WTC11 (cell line): ENCODE data around the gene CLCC1. TPM values are rescaled to one million over a fixed set of nuclear protein-coding genes. Genes with fewer than 3 reads are reported as not detected.

Experiments
- ATAC-seq: fragments of 200-7000 bp; cut with Tn5 transposase; 2 replicates; pipeline ENCODE4 v1.10.0; 2021; ENCODE audit warnings: mild to moderate bottlenecking, moderate library complexity
- CTCF ChIA-PET: fragments of 300-600 bp; sonication (Branson Sonifier 250); formaldehyde crosslinking; loops from one replicate; lab custom pipeline; 2021; ENCODE audit warnings: antibody characterized with exemption; lab: Charles Lee
- POLR2A ChIA-PET: fragments of 350-600 bp; sonication (Branson Sonifier 250); formaldehyde crosslinking; loops from one replicate; lab custom pipeline; 2021; ENCODE audit warnings: antibody characterized with exemption; lab: Charles Lee
- DNase-seq: peaks from one replicate; pipeline ENCODE4 v3.0.0; 2021; ENCODE audit warnings: low spot score
- H3K27ac Mint-ChIP-seq: 2 replicates; pipeline ENCODE4 v1.8.0; 2021; ENCODE audit warnings: mixed read lengths
- H3K27me3 Mint-ChIP-seq: 2 replicates; pipeline ENCODE4 v1.8.0; 2021; ENCODE audit warnings: low read depth, mild to moderate bottlenecking, moderate library complexity, mixed read lengths
- H3K36me3 Mint-ChIP-seq: 2 replicates; pipeline ENCODE4 v1.8.0; 2021; ENCODE audit warnings: mixed read lengths
- H3K4me1 Mint-ChIP-seq: 2 replicates; pipeline ENCODE4 v1.8.0; 2022; ENCODE audit warnings: mixed read lengths
- H3K4me3 Mint-ChIP-seq: 2 replicates; pipeline ENCODE4 v1.8.0; 2021; ENCODE audit warnings: mild to moderate bottlenecking, moderate library complexity, mixed read lengths
- H3K9me3 Mint-ChIP-seq: 2 replicates; pipeline ENCODE4 v1.8.0; 2021; ENCODE audit warnings: mixed read lengths
- ETV6 ChIP-seq: sonication (generic); formaldehyde crosslinking; IDR thresholded peaks from 2 replicates; pipeline ENCODE4 v1.8.1; 2022; ENCODE audit warnings: mild to moderate bottlenecking, missing genetic modification reagents
- FOXK1 ChIP-seq: sonication (generic); formaldehyde crosslinking; IDR thresholded peaks from 2 replicates; pipeline ENCODE4 v1.8.0; 2022; ENCODE audit warnings: mild to moderate bottlenecking, moderate library complexity, missing genetic modification reagents
- NR3C1 ChIP-seq: sonication (generic); formaldehyde crosslinking; conservative IDR thresholded peaks from 2 replicates; pipeline ENCODE4 v1.8.1; 2023; ENCODE audit warnings: low read depth, mild to moderate bottlenecking, missing genetic modification reagents
- SMAD3 ChIP-seq: sonication (generic); formaldehyde crosslinking; IDR thresholded peaks from 2 replicates; pipeline ENCODE4 v1.8.0; 2022; ENCODE audit warnings: missing genetic modification reagents, mild to moderate bottlenecking, borderline replicate concordance
- ZNF317 ChIP-seq: sonication (generic); formaldehyde crosslinking; IDR thresholded peaks from 2 replicates; pipeline ENCODE4 v1.8.1; 2023; ENCODE audit warnings: low read depth, mild to moderate bottlenecking, moderate library complexity, missing genetic modification reagents, borderline replicate concordance
- total RNA-seq: library from RNA; stranded (reverse); gene quantifications from 3 replicates; pipeline ENCODE4 v1.2.3, GENCODE V29; 2021
- TF ChIP-seq, protein P1 (sequence below): sonication (generic); formaldehyde crosslinking; conservative IDR thresholded peaks from 2 replicates; pipeline ENCODE4 v1.8.1; 2022; ENCODE audit warnings: mild to moderate bottlenecking, missing genetic modification reagents
- TF ChIP-seq, protein P2 (sequence below): sonication (generic); formaldehyde crosslinking; IDR thresholded peaks from 2 replicates; pipeline ENCODE4 v1.8.1; 2023; ENCODE audit warnings: mild to moderate bottlenecking, missing genetic modification reagents, moderate library complexity
- TF ChIP-seq, protein P3 (sequence below): sonication (generic); formaldehyde crosslinking; IDR thresholded peaks from 2 replicates; pipeline ENCODE4 v1.8.1; 2023; ENCODE audit warnings: mild to moderate bottlenecking, missing genetic modification reagents, borderline replicate concordance
- TF ChIP-seq, protein P4 (sequence below): fragments of 250-450 bp; sonication (Bioruptor Pico); IDR thresholded peaks from 2 replicates; pipeline ENCODE4 v1.9.0; 2021; ENCODE audit warnings: mild to moderate bottlenecking
- TF ChIP-seq, protein P5 (sequence below): fragments of 250-450 bp; sonication (Bioruptor Pico); conservative IDR thresholded peaks from 2 replicates; pipeline ENCODE4 v1.9.0; 2021; ENCODE audit warnings: mild to moderate bottlenecking
- TF ChIP-seq, protein P6 (sequence below): sonication (generic); formaldehyde crosslinking; IDR thresholded peaks from 2 replicates; pipeline ENCODE4 v1.8.0; 2022; ENCODE audit warnings: mild to moderate bottlenecking, missing genetic modification reagents
- TF ChIP-seq, protein P7 (sequence below): sonication (generic); formaldehyde crosslinking; IDR thresholded peaks from 2 replicates; pipeline ENCODE4 v1.8.1; 2022; ENCODE audit warnings: low read depth, mild to moderate bottlenecking, moderate library complexity, missing genetic modification reagents, borderline replicate concordance
- TF ChIP-seq, protein P8 (sequence below): fragments of 250-450 bp; sonication (Bioruptor Pico); IDR thresholded peaks from 2 replicates; pipeline ENCODE4 v2.1.2; 2022; ENCODE audit warnings: mild to moderate bottlenecking, moderate library complexity
- TF ChIP-seq, protein P9 (sequence below): sonication (generic); formaldehyde crosslinking; IDR thresholded peaks from 2 replicates; pipeline ENCODE4 v1.8.0; 2022; ENCODE audit warnings: missing genetic modification reagents
- TF ChIP-seq, protein P10 (sequence below): fragments of 250-450 bp; sonication (Bioruptor Pico); IDR thresholded peaks from 2 replicates; pipeline ENCODE4 v1.9.0; 2021; ENCODE audit warnings: mild to moderate bottlenecking

The CLCC1 gene
- total RNA-seq, 1 experiment from 2014 or later = 25.1 TPM

DNA sequence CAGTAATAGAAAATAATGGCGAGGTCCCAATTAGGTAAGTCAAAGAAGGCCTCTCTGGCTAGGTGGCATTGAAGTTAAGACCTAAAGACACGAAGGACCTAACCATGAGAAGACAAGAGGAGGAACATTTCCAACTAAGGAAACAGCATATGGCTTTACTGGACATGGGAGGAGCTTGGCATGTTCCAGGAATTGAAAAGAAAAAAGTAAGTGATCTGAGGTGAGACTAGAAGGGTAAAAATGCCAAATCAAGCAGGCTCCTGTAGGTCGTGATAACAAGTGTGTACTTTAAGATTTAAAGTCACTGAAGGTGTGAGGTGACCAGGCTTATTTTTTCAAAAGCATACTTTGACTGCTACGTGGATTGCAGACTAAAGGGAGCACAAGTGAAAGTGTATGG, 13.4 kb upstream of the CLCC1 start:
- ATAC-seq (no peak), DNase-seq (no peak)
- peaks cover 5% of the 10 kb centered on the region; the same call in 1 of the 2 replicates for H3K4me1 Mint-ChIP-seq
- H3K27me3 Mint-ChIP-seq = no peaks in the 10 kb centered on the region
- peaks cover 26% of the 10 kb centered on the region for H3K36me3 Mint-ChIP-seq
- peaks cover 10% of the 10 kb centered on the region; the same call in 1 of the 2 replicates for H3K9me3 Mint-ChIP-seq
- H3K4me3 Mint-ChIP-seq = no peak overlapping the region
- ChIA-PET POLR2A (no interaction called here), CTCF (interaction anchor here (0.5 kb wide), 1 partner anchor 12 kb away, joined by 3 read pairs; no protein-coding TSS in a partner anchor)
- TF ChIP-seq, protein P1, sequence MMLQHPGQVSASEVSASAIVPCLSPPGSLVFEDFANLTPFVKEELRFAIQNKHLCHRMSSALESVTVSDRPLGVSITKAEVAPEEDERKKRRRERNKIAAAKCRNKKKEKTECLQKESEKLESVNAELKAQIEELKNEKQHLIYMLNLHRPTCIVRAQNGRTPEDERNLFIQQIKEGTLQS = no peak
- no peak overlapping the region for H3K27ac Mint-ChIP-seq

DNA sequence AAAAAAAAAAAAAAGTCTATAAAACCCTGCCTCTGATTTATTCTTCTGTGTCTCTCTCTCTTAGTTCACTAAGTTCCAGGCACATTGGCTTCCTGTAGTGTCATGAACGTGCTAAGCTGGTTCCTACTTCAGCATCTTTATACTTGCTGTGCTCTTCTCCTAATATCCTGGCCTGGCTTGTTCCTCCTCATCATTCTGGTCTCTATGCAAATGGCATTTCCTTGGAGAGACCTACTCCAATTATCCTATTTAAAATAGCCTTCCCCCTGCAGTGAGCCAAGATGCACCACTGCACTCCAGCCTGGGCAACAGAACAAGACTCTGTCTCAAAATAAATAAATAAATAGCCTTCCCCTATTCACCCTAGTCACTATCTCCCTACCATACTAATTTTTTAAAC, 9.7 kb upstream of the CLCC1 start:
- Mint-ChIP-seq H3K36me3 (peaks cover 5% of the 10 kb centered on the region), H3K9me3 (0 out of 2 replicates have a peak, but pooled peaks cover 3% of the 10 kb centered on the region)
- POLR2A ChIA-PET = interaction anchor here (0.6 kb wide), 1 partner anchor 85 kb away, joined by 3 read pairs; no protein-coding TSS in a partner anchor
- TF ChIP-seq ETV6 (no peak), NR3C1 (CRISPR knock-in tag) (no peak), SMAD3 (CRISPR knock-in tag) (no peak), FOXK1 (CRISPR knock-in tag) (no peak), ZNF317 (no peak)
- TF ChIP-seq, protein P2, sequence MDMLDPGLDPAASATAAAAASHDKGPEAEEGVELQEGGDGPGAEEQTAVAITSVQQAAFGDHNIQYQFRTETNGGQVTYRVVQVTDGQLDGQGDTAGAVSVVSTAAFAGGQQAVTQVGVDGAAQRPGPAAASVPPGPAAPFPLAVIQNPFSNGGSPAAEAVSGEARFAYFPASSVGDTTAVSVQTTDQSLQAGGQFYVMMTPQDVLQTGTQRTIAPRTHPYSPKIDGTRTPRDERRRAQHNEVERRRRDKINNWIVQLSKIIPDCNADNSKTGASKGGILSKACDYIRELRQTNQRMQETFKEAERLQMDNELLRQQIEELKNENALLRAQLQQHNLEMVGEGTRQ (CRISPR knock-in tag) = no peak
- TF ChIP-seq, protein P3, sequence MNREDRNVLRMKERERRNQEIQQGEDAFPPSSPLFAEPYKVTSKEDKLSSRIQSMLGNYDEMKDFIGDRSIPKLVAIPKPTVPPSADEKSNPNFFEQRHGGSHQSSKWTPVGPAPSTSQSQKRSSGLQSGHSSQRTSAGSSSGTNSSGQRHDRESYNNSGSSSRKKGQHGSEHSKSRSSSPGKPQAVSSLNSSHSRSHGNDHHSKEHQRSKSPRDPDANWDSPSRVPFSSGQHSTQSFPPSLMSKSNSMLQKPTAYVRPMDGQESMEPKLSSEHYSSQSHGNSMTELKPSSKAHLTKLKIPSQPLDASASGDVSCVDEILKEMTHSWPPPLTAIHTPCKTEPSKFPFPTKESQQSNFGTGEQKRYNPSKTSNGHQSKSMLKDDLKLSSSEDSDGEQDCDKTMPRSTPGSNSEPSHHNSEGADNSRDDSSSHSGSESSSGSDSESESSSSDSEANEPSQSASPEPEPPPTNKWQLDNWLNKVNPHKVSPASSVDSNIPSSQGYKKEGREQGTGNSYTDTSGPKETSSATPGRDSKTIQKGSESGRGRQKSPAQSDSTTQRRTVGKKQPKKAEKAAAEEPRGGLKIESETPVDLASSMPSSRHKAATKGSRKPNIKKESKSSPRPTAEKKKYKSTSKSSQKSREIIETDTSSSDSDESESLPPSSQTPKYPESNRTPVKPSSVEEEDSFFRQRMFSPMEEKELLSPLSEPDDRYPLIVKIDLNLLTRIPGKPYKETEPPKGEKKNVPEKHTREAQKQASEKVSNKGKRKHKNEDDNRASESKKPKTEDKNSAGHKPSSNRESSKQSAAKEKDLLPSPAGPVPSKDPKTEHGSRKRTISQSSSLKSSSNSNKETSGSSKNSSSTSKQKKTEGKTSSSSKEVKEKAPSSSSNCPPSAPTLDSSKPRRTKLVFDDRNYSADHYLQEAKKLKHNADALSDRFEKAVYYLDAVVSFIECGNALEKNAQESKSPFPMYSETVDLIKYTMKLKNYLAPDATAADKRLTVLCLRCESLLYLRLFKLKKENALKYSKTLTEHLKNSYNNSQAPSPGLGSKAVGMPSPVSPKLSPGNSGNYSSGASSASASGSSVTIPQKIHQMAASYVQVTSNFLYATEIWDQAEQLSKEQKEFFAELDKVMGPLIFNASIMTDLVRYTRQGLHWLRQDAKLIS (CRISPR knock-in tag) = no peak
- TF ChIP-seq, protein P4, sequence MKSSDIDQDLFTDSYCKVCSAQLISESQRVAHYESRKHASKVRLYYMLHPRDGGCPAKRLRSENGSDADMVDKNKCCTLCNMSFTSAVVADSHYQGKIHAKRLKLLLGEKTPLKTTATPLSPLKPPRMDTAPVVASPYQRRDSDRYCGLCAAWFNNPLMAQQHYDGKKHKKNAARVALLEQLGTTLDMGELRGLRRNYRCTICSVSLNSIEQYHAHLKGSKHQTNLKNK (CRISPR knock-in tag) = no peak
- TF ChIP-seq, protein P5, sequence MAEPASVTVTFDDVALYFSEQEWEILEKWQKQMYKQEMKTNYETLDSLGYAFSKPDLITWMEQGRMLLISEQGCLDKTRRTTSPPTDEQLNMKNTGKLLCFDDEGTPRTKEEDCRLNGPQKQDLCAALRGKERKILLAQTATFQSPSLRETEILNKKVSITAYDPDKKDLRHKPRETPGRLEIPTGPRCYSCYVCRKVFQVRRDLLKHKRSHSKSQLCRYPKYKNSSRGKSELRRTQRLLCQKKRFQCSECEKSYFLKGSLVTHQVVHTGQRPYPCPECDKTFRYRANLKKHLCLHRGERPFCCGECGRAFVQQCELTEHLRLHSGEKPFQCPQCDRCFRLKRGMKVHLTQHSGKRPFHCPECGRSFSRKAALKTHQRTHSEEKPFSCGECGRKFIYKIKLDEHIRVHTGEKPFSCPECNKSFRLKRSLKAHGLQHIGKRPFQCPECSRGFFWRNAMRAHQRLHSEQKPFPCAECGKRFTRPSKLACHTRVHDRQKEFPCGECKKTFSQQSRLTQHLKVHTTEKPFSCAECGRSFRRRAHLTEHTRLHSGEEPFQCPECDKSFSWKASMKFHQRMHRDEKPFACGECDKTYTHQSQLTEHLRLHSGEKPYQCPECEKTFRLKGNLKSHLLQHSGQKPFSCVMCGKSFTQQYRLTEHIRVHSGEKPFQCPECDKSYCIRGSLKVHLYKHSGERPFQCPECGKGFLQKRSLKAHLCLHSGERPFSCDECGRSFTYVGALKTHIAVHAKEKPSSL (CRISPR knock-in tag) = no peak
- TF ChIP-seq, protein P6, sequence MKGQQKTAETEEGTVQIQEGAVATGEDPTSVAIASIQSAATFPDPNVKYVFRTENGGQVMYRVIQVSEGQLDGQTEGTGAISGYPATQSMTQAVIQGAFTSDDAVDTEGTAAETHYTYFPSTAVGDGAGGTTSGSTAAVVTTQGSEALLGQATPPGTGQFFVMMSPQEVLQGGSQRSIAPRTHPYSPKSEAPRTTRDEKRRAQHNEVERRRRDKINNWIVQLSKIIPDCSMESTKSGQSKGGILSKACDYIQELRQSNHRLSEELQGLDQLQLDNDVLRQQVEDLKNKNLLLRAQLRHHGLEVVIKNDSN (CRISPR knock-in tag) = no peak
- TF ChIP-seq, protein P7, sequence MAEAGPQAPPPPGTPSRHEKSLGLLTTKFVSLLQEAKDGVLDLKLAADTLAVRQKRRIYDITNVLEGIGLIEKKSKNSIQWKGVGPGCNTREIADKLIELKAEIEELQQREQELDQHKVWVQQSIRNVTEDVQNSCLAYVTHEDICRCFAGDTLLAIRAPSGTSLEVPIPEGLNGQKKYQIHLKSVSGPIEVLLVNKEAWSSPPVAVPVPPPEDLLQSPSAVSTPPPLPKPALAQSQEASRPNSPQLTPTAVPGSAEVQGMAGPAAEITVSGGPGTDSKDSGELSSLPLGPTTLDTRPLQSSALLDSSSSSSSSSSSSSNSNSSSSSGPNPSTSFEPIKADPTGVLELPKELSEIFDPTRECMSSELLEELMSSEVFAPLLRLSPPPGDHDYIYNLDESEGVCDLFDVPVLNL (CRISPR knock-in tag) = no peak
- TF ChIP-seq, protein P8, sequence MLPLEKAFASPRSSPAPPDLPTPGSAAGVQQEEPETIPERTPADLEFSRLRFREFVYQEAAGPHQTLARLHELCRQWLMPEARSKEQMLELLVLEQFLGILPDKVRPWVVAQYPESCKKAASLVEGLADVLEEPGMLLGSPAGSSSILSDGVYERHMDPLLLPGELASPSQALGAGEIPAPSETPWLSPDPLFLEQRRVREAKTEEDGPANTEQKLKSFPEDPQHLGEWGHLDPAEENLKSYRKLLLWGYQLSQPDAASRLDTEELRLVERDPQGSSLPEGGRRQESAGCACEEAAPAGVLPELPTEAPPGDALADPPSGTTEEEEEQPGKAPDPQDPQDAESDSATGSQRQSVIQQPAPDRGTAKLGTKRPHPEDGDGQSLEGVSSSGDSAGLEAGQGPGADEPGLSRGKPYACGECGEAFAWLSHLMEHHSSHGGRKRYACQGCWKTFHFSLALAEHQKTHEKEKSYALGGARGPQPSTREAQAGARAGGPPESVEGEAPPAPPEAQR (CRISPR knock-in tag) = no peak
- TF ChIP-seq, protein P9, sequence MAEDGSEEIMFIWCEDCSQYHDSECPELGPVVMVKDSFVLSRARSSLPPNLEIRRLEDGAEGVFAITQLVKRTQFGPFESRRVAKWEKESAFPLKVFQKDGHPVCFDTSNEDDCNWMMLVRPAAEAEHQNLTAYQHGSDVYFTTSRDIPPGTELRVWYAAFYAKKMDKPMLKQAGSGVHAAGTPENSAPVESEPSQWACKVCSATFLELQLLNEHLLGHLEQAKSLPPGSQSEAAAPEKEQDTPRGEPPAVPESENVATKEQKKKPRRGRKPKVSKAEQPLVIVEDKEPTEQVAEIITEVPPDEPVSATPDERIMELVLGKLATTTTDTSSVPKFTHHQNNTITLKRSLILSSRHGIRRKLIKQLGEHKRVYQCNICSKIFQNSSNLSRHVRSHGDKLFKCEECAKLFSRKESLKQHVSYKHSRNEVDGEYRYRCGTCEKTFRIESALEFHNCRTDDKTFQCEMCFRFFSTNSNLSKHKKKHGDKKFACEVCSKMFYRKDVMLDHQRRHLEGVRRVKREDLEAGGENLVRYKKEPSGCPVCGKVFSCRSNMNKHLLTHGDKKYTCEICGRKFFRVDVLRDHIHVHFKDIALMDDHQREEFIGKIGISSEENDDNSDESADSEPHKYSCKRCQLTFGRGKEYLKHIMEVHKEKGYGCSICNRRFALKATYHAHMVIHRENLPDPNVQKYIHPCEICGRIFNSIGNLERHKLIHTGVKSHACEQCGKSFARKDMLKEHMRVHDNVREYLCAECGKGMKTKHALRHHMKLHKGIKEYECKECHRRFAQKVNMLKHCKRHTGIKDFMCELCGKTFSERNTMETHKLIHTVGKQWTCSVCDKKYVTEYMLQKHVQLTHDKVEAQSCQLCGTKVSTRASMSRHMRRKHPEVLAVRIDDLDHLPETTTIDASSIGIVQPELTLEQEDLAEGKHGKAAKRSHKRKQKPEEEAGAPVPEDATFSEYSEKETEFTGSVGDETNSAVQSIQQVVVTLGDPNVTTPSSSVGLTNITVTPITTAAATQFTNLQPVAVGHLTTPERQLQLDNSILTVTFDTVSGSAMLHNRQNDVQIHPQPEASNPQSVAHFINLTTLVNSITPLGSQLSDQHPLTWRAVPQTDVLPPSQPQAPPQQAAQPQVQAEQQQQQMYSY (CRISPR knock-in tag) = no peak
- TF ChIP-seq, protein P10, sequence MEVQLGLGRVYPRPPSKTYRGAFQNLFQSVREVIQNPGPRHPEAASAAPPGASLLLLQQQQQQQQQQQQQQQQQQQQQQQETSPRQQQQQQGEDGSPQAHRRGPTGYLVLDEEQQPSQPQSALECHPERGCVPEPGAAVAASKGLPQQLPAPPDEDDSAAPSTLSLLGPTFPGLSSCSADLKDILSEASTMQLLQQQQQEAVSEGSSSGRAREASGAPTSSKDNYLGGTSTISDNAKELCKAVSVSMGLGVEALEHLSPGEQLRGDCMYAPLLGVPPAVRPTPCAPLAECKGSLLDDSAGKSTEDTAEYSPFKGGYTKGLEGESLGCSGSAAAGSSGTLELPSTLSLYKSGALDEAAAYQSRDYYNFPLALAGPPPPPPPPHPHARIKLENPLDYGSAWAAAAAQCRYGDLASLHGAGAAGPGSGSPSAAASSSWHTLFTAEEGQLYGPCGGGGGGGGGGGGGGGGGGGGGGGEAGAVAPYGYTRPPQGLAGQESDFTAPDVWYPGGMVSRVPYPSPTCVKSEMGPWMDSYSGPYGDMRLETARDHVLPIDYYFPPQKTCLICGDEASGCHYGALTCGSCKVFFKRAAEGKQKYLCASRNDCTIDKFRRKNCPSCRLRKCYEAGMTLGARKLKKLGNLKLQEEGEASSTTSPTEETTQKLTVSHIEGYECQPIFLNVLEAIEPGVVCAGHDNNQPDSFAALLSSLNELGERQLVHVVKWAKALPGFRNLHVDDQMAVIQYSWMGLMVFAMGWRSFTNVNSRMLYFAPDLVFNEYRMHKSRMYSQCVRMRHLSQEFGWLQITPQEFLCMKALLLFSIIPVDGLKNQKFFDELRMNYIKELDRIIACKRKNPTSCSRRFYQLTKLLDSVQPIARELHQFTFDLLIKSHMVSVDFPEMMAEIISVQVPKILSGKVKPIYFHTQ (CRISPR knock-in tag) = no peak

More for the DNA sequence above, 9.7 kb upstream of the CLCC1 start:
- no peaks in the 10 kb centered on the region for H3K27me3 Mint-ChIP-seq
- H3K4me3 Mint-ChIP-seq = no peak overlapping the region
- CTCF ChIA-PET = no interaction called here
- ATAC-seq (no peak), DNase-seq (no peak)
- peaks cover 13% of the 10 kb centered on the region for H3K4me1 Mint-ChIP-seq
- no peak overlapping the region for H3K27ac Mint-ChIP-seq
